ENCODE results near the gene SNX18. TPM values are rescaled to one million over a fixed set of nuclear protein-coding genes. Genes with fewer than 3 reads are reported as not detected.

The SNX18 gene
- total and polyA plus RNA-seq, 7 donors: 3.9 to 13.0 (median 9.1) TPM

GRCh38 chr5:54538156-54538555, 20.6 kb downstream of the SNX18 start:
- no peak overlapping the region for H3K4me3 ChIP-seq
- no peaks in the 10 kb centered on the region for H3K9me3 ChIP-seq
- no peak for TF ChIP-seq CTCF (IDR thresholded peaks at IDR 0.05)
- peaks cover 27% of the 10 kb centered on the region for H3K4me1 ChIP-seq
- H3K27me3 ChIP-seq (ENCODE audit: insufficient read depth in 3 of 3, low read length in 2 of 3): no peaks in the 10 kb centered on the region
- DNase-seq (no peak), ATAC-seq (no peak)
- no peak overlapping the region for H3K27ac ChIP-seq
- 72 to 76% (median 74%) methylated on average over 3 of the region's 3 CpGs for WGBS, 3 donors
- intact Hi-C loops (cut with DNase I): no loop called here
- H3K36me3 ChIP-seq (ENCODE audit: insufficient read depth in 1 of 2, low read depth in 1 of 2): no peaks in the 10 kb centered on the region

GRCh38 chr5:54539001-54539400, 21.4 kb downstream of the SNX18 start:
- intact Hi-C loops (cut with DNase I): no loop called here
- DNase-seq: no peak
- Histone ChIP-seq H3K4me1 (peaks cover 18% of the 10 kb centered on the region), H3K9me3 (no peaks in the 10 kb centered on the region), H3K27ac (no peak overlapping the region), H3K4me3 (no peak overlapping the region), H3K36me3 (ENCODE audit: insufficient read depth in 1 of 2, low read depth in 1 of 2) (no peaks in the 10 kb centered on the region), H3K27me3 (ENCODE audit: insufficient read depth in 3 of 3, low read length in 2 of 3) (no peaks in the 10 kb centered on the region)
- 96 to 98% (median 97%) methylated on average over 4 of the region's 4 CpGs for WGBS, 3 donors
- no peak for TF ChIP-seq CTCF (IDR thresholded peaks at IDR 0.05)
- ATAC-seq: no peak

GRCh38 chr5:54540286-54540685, 22.7 kb downstream of the SNX18 start:
- WGBS, 3 donors: 81 to 92% (median 83%) methylated on average over 3 of the region's 3 CpGs
- Histone ChIP-seq H3K27me3 (ENCODE audit: insufficient read depth in 3 of 3, low read length in 2 of 3) (no peaks in the 10 kb centered on the region), H3K4me3 (no peak overlapping the region), H3K27ac (no peak overlapping the region), H3K36me3 (ENCODE audit: insufficient read depth in 1 of 2, low read depth in 1 of 2) (no peaks in the 10 kb centered on the region), H3K9me3 (no peaks in the 10 kb centered on the region), H3K4me1 (peaks cover 13% of the 10 kb centered on the region)
- ATAC-seq (no peak), DNase-seq (no peak)
- TF ChIP-seq CTCF (IDR thresholded peaks at IDR 0.05): no peak
- intact Hi-C loops (cut with DNase I): no loop called here

- H3K36me3 ChIP-seq (ENCODE audit: insufficient read depth in 1 of 2, low read depth in 1 of 2): no peaks in the 10 kb centered on the region
- H3K27me3 ChIP-seq (ENCODE audit: insufficient read depth in 3 of 3, low read length in 2 of 3): no peaks in the 10 kb centered on the region
- intact Hi-C loops (cut with DNase I): no loop called here
- WGBS, 3 donors: 89 to 92% (median 92%) methylated on average over 12 of the region's 12 CpGs
- DNase-seq (no peak), ATAC-seq (no peak)
- H3K9me3 ChIP-seq: no peaks in the 10 kb centered on the region
- no peak for TF ChIP-seq CTCF (IDR thresholded peaks at IDR 0.05)
- peaks cover 8% of the 10 kb centered on the region for H3K4me1 ChIP-seq
- H3K4me3 ChIP-seq: no peak overlapping the region
- no peak overlapping the region for H3K27ac ChIP-seq
Measured at GRCh38 chr5:54541823-54542783, 24.5 kb downstream of the SNX18 start.
